NCI-H748 (cell line): ENCODE measurements around the gene CDH15.

ENCODE experiments used
- DNase-seq: peaks from one replicate; lab custom pipeline; 2025; ENCODE audit not compliant: unreplicated experiment; lab: John Stamatoyannopoulos, UW

The CDH15 gene

DNA sequence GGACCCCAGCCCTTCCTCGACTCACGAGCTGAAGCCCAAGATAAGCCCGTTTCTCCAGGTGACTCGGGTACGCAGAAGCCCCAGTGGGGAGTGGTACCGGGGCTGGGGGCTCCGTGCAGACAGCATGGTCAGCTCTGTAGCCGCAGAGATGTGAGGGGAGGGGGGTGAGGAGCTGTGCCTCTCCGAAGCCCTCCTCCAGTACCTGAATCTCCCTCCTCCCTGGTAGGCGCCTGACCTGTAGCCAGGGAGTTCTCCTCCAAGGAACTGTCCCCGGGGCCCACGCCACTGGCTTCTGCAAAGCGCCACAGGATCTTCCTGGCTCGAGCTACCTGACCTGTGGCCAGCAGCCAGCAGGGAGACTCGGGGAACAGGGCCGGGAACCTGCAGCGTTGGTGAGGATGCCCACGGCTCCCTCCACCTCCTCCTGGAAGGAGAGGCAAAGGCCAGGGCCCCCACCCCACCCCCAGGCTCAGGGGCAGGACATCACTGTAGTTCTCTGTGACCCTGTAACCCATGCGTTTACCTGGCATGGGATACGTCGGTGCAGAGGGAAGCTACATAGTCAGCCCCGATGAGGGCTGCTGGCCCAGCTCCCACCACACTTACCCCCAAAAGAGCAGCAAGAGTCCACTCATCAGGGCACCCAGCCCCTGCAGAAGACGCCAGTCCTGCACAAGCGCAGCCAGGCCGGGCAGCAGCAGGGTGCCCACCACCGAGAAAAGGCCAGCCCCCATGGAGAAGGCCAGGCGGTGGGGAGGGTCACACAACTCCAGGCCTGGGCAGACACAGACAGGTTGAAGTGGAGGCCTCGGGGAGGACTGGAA lies 27.1 kb downstream of the CDH15 start:
- no peak for DNase-seq

DNA sequence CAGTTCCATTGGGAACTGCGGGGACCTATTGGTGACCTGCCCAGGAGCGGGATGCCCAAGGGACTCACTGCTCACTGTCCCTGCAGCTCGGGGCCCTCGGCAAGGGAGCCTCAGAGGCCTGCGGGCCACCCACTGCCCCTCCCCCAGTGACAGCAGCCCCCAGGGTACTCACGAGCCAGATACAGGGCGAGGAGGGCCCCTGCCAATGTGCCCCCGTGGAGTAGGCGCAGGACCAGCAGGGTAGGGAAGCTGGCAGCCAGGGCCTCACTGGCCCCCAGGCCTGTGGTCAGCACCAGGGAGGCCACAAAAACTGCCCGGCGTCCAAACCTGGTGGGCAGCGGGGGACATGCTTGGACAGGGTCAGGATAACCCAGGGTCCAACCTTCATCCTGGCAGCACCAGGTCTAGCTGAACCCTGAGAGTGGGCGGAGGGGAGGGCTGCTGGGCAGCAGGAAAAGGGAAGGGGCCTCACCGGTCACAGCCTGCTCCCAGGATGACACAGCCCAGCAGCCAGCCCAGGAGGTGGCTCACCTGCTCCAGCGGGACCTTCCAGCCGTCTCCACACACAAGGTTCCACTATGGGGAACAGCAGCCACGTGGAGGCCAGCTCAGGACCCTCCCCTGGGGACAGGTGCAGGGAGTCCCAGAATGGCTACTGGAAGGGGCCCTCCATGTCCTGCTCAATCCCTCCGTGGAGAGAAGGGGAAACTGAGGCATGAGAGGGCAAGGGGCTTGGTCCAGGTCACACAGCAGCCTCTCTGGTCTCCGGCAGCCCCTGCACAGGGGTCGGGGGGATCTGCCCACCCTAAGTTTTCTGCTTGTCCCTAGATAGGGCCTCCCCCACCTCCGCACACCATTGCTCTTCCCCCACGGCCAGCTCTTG lies 27.9 kb downstream of the CDH15 start:
- no peak for DNase-seq

DNA sequence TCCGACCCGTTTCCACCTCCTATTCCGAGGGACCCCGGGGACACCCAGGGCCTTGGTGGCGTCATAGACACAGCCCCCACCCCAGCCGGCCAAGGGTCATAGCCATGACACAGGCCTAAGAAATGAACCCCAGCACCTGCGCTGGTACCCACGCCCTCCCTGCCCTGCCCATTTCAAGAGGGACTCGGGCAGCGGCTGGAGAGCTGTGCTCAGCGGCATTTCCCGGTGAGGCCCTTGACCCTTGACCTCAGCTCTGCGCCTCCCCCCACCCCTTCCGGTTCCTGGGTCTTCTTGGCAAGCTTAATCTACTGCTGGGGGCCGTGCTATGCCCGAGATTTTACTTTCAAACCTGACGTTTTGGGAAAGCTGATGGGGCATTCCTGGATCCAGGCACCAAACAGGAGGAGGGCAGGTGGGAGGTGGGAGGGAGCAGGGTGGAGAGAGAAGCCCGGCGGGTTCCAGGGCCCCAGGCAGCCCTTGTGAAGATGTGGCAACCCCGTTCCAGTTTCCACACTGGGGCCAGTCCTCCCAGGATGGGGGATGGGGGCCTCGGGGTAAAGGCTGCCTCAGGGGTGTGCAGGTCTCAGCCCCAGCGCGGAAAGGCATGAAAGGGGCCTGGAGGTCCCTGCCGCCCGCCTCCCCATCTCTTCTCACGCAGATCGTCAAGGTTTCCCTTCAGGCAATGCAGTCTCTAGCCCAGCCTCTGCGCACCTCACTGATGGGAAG lies 28.7 kb downstream of the CDH15 start, which contains the start of gene SLC22A31:
Gene SLC22A31, minus strand, starts transcription at position 414 of the 726 bp plus-strand sequence. Its CDS starts 36 bp downstream, at position 378.
- peak; percentile 17 for DNase-seq

DNA sequence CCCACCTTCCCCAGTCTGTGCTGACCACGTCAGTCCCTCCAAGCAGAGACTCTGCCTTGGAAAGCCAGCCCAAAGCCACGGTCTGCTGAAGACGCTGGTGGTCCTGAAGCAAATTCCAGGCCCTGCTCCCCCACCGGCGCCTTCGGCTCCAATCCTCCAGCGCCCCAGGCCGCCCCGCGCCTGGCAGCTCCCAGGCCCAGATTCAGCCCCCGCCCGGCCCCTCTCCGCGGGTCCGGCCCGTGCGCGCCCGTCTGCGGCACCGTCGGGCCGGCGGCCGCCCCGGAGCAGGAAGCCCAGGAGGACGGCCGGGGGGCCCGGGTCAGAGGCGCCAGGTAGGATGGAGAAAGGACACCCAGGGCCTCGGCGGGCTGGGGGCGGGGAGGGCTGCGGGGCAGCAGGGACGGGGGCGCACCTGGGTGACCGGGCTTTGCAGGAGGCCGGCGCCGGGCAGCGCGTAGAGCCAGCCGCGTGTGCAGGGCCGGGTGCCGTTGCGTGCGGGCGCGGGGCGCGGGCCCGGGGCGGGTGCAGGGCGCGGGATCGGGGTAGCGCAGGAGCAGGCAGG lies 29.4 kb downstream of the CDH15 start:
- DNase-seq, result no peak

DNA sequence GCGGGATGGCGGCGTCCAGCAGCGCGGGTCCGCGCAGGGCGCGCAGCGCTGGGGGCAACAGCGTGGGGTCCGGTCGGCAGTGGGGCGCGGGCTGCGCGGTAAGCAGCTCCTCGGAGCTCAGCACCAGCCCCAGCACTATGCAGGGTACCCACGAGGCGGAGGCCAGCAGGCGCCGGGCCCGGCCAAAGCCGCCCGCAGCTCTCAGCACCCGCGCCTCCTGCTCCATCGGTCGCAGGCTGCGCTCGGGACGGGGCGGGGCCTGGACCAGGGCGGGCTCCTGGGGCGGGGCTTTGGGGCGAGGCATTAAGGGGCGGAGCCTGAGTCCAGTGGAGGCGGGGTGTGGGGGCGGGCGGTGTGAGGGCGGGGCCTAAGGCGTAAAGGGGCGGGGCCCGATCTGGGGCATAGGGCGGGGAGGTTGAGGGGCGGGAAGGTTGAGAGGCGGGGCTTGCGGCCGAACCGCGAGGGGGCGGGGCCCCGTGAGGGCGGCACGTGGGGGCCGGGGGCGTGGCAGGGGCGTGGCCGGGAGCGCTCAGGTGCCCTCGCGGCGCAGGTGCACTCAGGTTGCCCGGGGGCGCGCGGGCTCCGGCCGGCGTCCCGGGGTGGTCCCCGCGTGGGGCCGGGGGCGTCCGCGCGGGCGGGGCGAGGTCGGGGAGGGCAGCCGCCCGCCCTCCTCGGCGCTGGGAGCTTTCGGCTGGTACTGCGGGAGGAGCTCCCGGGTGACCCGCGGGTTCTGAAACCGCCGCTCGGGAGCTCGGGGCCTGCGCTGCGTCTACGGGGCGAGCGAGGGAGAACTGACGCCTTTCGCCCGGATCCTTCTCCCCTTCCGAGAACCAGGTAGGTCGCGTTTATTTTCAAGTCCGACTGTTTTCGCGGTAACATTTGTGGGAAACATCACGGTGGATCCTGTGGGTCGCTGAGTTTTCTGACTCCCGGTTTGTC lies 30.2 kb downstream of the CDH15 start:
- peak; percentile 75 for DNase-seq

DNA sequence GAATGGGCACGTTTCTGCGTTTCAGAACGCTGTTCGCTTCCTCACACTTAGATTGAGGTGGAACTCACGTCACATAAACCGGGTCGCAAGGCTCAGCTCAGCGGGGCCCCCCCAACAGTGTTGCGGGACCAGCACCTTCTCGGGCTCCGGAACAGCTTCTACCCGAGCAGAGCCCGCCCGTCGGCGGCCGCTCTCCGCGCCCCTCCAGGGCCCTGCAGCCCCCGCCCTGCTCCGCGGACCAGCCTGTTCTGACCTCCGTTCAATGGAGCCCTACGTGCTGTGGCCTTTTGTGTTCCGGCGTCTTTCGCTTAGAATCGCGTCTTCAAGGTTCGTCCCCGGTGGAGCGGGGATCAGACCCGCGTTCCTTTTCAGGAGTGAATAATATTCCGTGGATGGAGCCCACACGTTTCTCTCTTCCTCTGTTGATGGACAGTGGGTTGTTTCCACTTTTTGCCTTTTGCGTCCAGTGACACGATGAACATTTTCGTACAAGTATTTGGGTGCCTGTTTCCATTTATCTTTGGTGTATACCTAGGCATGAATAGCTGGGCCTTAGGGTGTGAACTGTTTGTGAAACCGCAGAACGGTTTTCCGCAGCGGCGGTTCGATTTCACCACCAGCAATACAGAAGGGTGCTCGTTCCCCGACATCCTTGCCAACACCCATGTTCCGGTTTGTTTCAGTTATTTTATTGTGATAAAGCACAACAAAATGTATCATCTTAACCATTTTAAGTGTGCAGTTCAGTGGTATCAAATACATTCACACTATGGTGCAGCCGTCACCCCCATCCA lies 31.1 kb downstream of the CDH15 start:
- no peak for DNase-seq

DNA sequence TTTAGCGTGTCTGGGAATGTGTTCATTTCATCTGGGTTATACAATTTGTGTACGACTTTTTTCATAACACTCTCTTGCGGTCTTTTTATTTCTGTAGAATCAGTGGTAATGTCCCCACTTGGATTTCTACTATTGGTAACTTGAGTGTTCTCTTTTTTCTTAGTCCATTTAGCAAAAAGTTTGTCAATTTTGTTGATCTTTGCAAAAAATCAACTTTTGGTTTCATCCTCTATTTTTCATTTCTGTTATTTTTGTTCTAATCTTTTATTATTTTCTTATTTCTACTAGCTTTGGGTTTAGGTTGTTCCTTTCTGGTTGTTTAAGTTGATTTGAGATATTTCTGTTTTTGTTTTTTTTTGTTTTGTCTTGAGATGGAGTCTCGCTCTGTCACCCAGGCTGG lies 36.4 kb downstream of the CDH15 start:
- no peak for DNase-seq

DNA sequence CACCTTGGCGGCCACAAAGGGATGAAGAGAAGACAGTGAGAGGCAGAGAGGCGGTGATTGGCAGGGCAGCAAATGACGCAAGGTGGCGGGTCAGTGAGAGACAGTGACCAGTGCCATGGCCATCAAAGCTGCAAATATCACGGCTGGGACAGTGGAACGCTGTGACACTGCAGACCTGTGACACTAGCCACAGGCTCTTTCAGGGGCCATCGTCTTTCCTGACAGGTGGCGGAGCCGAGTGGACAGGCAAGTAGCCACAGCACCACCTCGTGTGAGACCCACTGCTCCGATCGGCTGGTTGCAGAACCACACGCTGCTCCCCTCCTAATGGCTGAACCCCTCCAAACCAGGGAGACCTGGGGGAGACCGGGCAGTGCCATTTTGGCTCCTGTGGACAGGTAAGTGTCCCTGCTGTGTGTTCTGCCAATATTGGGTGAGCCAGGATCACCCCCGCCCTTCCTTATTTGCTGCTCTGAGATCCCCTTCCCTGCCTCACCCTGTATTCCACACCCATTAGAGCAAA lies 38.0 kb downstream of the CDH15 start:
- no peak for DNase-seq

DNA sequence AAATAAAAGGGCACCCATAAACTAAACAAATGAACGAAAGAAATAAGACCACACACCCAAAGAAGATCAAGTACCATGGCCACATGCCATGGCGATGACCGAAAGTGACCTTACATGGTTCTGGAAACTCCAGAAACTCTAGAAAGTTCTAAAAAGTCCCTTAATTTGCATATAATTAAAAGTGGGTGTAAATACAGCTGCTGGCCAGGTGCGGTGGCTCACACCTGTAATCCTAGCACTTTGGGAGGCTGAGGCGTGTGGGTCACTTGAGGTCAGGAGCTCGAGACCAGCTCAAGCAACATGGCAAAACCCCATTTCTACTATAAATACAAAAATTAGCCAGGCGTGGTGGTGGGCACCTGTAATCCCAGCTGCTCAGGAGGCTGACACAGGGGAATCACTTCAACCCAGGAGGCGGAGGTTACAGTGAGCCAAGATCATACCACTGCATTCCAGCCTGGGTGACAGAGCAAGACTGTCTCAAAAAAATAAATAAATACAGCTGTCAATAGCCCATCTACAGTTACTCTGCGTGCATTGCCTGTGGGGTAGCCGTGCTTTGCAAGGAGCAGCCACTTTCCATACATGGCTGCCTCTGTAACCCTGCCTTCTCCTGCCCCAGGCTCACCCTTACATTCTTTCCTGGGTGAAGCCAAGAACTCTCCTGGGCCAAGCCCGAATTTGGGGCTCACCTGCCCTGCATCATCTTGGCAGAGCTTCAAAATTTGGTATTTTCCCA lies 38.8 kb downstream of the CDH15 start:
- DNase-seq, result no peak

DNA sequence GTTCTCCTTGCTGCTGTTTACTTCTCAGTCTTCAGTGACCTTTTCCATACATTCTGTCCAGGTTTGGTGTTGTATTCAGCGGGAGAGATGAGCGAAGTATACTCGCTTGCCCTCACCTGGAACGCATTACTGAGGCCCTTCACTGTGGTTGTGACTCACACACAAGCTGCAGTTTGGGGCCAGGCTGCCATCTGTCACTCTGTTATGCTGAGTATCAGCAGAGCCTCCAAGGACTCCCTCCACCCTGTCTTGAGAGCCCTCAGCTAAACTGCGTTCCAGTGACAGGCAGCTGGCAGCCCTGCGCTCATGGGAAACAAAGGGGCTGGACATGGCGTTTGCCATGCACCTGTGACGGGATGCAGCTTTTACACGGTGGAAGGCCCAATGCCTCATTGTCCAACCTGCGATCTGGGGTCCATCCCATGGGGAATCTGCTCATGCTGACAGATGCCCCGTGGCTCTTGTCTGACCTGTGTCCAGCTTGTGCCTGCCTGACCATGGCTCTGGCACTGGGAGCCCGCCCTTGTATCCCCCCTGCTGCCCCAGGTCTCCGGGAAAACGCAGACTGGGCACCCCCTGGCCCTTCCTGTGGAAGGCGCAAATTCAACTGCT lies 39.5 kb downstream of the CDH15 start:
- no peak for DNase-seq

DNA sequence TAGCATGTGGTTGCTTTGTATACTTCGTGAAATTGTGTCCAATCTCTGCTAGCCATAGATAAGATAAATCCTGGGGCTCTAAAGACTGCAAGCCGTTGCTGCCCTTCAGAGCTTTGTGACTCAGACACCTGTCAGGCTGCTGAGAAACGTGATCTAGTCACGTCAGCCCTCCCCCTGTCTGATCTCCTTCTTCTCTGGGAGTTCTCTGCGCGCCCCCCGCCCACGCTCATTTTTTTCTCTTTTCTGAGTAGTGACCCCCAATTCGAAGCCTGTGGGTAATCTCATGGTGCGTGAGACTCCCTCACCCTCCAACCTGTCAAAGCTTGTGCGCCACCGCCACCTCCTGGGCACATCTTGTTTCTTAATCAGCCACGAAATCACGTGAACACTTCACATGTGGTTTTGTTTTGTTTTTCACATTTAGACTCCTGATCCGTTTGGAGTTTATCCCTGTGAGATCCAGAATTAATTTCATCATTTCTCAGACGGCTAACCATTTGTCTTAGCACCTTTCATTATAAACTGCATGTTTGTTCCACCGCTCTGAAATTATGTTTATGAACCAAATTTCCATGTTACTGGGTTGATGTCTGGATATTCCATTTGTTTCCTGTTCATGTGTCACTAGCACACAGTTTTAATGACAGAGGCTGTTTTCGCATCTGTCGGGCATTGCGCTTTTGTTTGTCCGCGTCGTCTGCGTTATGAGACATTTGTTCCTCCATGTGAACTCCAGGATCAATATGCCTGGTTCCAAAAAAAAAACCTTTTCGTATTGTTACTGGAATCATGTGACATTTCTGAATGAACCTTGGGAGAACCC lies 45.0 kb downstream of the CDH15 start:
- peak; percentile 63 for DNase-seq

DNA sequence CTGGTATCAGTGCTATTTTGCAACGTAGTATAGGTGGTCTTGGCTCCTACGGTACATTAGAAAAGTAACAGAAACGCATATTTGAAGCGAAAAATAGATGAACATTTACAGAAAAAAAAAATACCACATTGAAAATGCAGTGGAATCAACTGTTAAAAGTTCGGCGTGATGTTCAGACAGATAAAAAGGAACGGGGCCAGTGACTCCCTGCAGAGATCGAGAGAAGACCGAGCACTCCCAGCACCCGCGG lies 45.5 kb downstream of the CDH15 start:
- DNase-seq, result no peak

DNA sequence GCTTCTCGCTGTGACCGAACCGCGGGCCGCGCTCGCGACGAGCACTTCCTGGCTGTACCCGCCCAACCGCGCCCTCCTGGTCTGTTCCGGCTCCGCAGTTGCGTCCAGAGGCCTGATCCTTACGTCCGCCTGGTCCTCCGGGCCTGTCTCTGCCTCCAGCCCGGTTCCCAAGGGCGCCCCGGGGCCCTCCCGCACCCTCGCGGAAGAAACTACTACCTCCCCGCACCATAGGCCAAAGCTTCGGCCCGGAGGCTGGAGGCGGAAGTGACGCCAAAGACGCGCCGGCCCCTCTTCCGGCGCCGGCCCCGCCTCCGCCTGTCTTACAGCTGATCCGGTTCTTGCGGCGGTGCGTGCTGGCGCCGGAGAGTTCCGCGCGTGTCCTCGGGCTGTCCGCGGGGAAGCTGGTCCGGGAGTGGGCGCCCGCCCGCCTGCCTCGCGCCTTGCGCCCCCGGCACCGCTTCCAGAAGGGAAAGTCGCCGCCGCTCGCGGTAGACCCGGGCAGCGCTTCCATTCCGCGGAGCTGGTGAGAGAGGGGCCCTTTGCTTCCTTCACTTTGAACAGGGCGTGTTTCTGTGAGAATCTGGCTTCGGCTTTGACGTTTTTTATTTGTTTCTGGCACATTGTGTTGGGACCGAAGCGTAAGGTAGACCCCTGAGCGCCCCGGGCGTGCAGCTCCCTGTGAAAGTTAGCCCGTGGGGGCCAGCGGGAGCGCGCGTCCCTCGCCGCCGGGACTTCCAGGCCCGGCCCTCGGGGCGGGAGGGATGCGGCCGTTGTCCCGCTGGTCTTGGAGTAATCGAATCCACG lies 46.0 kb downstream of the CDH15 start, which contains the start of gene ZNF778:
Gene ZNF778, plus strand, starts transcription at position 316 of the 804 bp plus-strand sequence. CDS start 3,425 bp downstream, outside the sequence.
- peak; percentile 70 for DNase-seq

DNA sequence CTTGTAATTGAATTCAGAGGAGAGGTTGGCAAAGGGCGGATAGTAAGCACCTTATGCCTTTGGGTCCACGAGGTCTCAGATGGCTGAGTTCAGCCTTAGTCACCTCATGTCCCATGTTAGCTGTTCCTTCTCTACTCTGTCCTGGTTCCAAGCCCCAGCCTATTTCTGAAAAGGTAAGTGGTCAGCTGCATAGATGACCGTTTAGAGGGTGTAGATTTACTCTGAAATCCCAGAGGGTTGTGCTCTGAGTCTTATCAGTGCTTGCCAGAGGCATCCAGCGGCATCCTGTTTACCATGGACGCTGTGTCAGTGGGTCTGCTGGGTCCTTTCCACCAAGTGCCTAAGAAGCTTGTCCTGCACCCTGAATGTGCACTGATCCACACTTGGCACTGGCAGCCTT lies 47.8 kb downstream of the CDH15 start:
- DNase-seq, result no peak

DNA sequence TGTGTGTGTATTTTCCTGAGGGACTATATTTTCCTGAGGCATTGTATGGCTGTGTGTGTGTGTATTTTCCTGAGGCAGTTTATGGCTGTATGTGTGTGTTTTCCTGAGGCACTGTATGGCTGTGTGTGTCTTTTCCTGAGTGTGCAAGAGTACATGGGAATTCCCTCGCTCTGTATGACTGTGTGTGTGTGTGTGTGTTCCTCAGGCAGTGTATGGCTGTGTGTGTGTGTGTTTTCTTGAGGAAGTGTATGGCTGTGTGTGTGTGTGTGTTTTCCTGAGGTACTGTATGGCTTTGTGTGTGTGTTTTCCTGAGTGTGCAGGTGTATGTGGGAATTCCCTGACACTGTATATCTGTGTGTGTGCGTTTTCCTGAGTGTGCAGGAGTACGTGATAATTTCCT lies 50.1 kb downstream of the CDH15 start:
- DNase-seq, result no peak

DNA sequence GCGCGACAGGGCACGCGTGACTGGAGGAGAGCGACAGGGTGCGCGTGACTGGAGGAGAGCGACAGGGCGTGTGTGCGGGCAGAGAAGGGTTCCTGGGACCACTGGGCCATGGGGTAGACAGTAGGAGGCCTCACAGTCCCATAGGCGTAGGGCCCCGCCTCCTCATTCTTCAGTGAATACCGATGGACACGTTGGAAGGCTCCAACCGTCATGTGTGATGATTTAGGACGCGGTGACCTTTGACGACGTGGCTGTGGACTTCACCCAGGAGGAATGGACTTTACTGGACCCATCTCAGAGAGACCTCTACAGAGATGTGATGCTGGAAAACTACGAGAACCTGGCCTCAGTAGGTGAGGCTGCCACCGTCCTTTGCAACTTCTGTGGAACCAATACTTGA lies 51.4 kb downstream of the CDH15 start:
- no peak for DNase-seq
